PC-9 (cell line): Measurements from ENCODE around the gene PLEKHA7.

Source experiments
- CTCF ChIP-seq: fragments of 200-600 bp; sonication (generic); conservative IDR thresholded peaks from 2 replicates; pipeline ENCODE4 v1.6.1; 2017; ENCODE audit warnings: mixed run types, antibody characterized with exemption, mild to moderate bottlenecking, moderate library complexity
- EZH2 ChIP-seq: fragments of 200-600 bp; sonication (generic); IDR thresholded peaks from 2 replicates; pipeline ENCODE4 v1.8.0; 2017; ENCODE audit warnings: antibody characterized with exemption, low read depth

GRCh38 chr11:16815047-16815767, 199.0 kb downstream of the PLEKHA7 start:
- no peak for TF ChIP-seq CTCF
- no peak for TF ChIP-seq EZH2
